Activated CD8-positive, alpha-beta memory T cell treated with anti-CD3 and anti-CD28 coated beads for 1 hour (primary cell): ENCODE data around the gene RAD51B.
"Not testable (repeated sequence)": the region's sequence is repeated elsewhere in the genome, so short reads cannot be mapped to it uniquely, and the experiment has no call there.

Experiments
- DNase-seq, 2 donors: peaks; one replicate each; pipeline ENCODE4 v3.0.0-alpha.2; 2020; ENCODE audit warnings: low read depth in 1 of 2; ENCODE audit errors: extremely low read depth in 1 of 2

RAD51B gene

GRCh38 chr14:68062651-68063050 lies 243.1 kb downstream of the RAD51B start:
- no peak for DNase-seq

GRCh38 chr14:68065322-68065721 lies 245.7 kb downstream of the RAD51B start:
- DNase-seq, result no peak

GRCh38 chr14:68074765-68075381 lies 255.3 kb downstream of the RAD51B start:
- no peak for DNase-seq

DNA sequence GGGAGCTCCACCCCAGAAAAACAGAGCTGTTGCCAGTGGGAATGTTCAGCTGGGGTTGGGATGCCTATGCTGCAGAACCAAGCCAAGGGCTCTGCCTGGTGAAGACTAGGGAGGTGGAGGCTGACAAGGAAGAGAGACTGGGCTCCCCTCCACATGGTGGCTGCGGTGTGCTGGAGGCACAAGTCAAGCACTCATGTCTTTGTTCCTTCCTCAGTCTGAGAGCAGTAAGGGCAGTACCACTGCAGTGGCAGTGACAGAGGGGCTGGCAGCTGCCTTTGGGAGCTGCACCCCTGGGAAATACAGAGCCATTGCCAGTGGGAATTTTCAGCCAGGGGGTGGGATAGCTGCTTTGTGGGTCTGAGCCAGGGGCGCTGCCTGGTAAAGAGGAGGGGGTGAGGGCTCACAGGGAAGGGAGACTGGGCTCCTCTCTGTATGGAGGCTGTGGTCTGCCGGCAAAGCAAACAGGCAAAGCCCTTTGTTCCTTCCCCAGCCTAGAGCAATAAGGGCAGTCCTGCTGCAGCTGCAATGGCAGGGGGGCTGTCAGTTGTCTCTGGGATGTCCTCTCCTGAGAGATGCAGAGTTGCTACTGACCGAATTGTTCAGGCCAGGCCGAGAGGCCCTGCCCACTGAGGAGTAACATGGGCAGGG lies 255.9 kb downstream of the RAD51B start:
- no peak for DNase-seq

GRCh38 chr14:68076451-68076850 lies 256.9 kb downstream of the RAD51B start:
- no peak for DNase-seq

- DNase-seq, result no peak
These were observed 260.5 kb downstream of the RAD51B start for GRCh38 chr14:68079941-68080697.

- DNase-seq, result no peak
These were observed 261.9 kb downstream of the RAD51B start for GRCh38 chr14:68081489-68081888.

DNA sequence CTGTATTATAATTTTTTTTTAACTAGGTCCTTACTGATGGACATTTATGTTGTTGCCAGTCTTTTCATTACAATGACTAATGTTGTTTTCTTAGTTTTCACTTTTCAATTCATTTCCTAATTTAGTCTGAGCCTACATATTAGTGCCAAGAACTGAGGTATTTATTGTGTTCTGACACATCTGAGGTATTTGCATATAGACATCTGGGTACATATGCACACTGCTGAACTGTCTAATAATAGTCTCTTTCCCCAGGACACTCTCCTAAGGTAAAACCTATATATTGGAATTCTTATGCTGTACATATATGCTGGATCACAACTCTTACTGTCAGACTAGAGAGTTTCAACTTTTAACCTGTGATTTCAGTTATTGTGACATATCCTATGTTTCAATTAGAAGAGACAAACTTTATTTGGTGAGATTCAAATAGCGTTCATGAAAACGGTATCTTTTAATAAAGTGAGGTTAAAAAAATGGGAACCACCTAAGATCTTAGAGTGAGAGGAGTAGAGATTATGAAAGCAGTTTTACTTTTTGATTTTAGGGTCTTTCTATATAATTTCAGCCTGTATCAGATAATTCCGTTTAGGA lies 263.2 kb downstream of the RAD51B start:
- no peak for DNase-seq

- DNase-seq, result no peak
These were observed 264.7 kb downstream of the RAD51B start for GRCh38 chr14:68084256-68084655.

DNA sequence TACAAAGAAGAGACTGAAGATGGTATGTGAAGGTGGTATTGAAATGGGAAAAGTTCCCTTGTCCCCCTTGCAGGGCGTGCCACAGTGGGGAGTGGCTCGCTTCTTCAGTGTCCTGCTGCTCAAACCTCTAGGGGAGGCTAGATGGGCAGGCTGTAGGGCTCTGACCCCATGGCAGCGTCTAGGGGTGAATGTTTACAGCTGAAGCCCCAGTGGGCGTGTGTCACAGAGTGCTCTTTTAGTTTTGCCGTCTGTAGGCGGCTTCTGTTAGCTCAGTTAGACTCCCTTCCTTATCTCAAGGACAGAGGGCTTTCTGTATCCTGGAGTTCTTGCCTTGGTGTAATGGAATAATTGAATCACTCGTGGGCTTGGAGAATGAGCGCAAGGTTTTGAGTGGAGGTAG lies 266.2 kb downstream of the RAD51B start:
- no peak for DNase-seq

- DNase-seq, result no peak
These were observed 268.9 kb downstream of the RAD51B start for GRCh38 chr14:68088451-68088854.

DNA sequence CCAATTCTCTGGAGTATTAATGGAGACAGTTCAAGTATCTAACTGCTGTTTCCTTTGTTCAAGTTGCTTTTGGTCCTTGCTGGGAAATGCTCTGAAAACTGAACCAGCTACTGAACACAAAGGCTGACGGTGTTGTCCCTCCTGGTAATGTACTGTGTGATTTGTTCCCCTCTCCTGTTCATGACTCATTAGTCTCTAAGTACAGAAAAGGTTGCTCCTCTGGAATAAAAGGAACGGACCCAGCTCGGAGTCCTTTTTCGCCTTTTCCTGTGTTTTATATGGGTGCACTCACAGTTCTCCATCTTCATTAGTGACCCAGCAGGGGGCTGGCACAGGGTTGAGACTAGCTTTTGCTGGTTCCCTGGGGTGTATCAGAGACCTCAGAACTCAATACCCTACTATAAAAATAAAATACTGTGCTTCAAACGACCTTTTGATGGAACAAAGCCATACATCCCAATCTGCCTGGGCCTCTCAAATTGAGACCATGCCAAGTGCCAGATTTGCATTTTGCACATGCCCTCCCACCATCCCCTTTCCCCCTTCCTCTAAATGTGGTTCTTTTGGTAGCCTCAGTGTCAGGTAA lies 269.7 kb downstream of the RAD51B start:
- no peak for DNase-seq

DNA sequence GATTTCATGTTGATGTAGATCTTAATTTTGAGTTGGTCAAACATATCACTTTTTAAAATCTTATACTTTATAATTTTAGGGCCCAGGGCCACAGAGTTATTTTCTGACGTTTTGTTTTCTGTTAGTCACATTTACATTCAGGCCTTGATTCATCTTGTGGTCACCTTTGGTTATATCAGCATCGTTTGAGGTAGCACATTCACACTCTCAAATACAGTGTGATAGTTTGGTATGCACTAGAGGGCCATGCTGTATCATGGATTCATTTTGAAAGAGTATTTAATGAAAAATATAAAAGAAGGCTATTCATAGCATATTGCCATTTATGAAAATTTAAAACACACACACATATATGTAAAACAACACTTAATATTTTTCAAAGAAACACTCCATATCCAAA lies 274.6 kb downstream of the RAD51B start:
- no peak for DNase-seq

GRCh38 chr14:68094752-68095151 lies 275.2 kb downstream of the RAD51B start:
- no peak for DNase-seq

DNA sequence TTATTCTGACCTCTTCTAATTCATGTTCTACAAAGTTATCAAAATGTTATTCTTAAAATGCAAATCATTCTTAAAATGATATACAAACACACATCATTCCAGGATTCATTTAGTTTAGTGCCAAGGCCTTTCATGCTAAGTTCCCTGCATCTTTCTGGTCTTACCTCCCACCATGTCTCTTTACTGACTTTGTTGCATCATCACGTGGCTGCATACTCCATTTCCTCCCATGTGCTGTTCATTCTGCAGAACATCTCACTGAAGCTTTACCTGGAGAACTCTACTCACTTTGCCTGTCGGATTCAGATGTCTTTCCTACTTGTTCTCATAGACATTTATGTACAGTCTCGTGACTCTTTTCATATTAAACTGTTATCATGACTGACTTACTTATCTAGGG lies 278.1 kb downstream of the RAD51B start:
- no peak for DNase-seq

DNA sequence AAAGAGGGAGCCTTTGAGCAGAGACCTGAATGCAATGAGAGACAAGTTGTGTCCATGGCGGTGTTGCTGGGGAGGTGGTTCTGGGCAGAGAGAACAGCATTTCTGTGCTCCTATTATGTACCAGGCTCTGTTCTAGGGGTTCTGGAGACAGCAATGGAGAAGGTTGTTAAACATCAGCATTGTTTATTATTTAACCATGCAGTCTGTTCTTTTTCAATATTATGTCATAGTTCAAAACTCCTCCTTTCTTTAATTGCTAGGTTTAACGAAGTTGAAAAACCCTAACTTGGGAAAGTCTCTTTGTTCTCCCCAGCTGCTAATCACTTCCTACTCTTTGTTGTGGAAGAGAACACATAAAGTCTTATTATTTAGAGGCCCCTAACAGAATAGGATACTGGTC lies 279.3 kb downstream of the RAD51B start:
- no peak for DNase-seq

DNA sequence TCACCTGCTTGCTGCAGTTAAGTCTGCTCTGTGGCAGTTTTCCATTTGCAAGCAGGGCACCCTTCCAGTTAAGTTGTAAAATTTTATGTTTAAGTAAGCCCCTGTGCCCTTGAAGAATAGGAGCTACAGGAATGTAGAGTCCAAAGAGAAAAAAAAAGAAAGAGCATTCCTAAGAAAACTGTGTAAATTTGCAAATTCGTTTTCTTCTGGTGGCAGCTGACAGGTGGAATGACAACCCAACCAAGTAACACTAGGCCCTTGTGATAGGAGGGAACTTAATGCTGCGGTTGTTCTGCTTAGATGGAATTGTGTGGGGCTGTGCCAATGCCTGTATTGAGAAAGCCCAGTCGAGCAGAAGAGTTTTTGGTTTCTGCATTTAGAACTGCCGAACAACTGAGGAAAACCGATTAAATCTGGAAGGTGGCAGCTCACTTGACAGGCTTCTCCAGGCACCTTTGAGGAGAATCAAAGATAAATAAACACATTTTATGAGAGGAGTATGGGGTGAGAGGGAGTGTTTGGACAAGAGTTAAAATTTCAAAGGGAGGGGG lies 280.0 kb downstream of the RAD51B start:
- no peak for DNase-seq

DNA sequence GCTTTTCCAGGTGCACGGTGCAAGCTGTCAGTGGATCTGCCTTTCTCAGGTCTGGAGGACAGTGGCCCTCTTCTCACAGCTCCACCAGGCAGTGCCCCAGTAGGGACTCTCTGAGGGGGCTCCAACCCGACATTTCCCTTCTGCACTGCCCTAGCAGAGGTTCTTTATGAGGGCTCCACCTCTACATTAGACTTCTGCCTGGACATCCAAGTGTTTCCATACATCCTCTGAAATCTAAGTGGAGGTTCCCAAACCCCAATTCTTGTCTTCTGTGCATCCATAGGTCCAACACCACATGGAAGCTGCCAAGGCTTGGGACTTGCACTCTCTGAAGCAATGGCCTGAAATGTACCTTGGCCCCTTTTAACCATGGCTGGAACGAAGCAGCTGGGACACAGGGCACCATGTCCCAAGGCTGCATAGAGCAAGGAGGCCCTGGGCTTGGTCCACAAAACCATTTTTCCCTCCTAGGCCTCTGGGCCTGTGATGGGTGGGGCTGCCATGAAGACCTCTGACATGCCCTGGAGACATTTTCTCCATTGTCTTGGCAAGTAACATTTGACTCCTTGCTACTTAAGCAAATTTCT lies 282.2 kb downstream of the RAD51B start:
- DNase-seq, result not testable (repeated sequence)

- no peak for DNase-seq
These were observed 284.3 kb downstream of the RAD51B start for GRCh38 chr14:68103853-68104252.

DNA sequence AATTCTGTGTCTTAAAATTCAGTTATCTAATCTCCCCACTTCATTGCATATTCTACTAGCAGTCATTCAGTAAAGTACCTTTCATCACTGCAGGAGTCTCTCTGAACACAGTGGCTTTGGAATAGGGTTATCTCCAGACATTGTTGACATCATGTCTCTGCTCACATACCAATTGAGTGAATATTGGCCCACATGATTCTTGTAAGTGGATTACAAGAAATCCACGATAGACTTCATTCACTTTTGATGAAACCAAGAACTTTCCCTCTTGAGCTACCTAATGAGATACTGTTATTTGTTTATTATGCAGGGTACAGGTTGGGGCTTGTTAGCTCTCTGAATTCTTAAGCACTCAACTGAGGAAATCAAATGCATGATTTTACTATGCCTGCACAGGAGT lies 284.9 kb downstream of the RAD51B start:
- no peak for DNase-seq

DNA sequence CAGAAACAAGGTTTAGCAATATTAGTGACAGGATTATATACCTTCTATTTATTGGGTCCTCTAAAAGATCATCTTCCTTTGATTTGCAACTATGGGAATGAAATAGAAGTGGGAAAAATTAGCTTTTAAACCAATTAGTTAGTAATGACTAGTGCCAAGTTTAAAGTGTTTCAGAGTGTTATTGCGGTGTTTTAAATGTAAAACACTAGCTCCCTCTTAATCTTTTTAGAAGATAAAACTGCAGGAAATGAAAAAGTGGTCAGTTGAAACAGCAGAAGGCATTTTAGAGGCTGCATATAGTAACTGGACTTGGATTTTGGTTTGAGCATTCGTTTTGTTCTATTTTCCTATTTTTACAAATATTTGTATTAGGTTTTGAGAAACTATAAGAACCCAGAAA lies 286.2 kb downstream of the RAD51B start:
- DNase-seq, result no peak
